Activated CD4-positive, alpha-beta T cell treated with anti-CD3 and anti-CD28 coated beads, Interleukin-2, amount 50 U/mL, for 48 hours (primary cell): ENCODE data around the gene TMEM127.

Experiments used
- DNase-seq, 2 experiments: peaks; one replicate each; pipeline ENCODE4 v3.0.0-alpha.2; 2020

Gene TMEM127

DNA sequence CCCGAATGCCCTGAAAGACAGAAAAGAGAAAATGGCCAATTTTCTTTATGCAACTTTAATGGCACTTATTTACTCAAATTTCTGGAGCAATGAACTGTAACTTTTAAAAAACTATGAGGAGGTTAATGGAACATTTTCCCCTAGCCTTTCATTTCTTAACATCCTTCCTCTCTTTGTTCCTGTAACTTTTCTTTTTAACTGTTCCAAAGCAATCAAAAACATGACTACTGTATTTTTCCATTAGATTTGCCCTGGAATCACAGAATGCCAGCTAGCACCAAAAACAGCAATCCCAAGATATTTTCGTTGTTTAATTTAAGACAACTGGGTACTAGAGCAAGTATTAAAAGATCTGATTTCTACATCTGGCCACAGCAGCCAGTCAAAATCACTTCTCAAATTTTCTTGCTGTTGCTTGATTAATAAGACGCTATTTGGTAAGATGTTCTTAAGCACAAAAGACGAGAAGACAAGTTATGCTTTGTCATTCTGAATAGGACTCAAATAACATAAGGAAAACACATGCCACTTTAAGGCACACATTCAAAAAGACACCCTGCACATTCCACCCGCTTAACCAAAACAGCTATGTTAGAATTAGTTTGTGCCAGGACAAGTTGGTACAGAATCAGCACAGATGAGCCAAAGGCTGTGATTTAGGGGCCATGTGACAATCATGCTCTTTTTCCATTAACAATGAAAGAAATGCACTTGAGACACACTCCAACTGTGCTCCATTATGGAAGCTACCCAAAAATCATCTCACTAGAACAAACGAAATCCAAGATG, 60.8 kb downstream of the TMEM127 start:
- no peak for DNase-seq

DNA sequence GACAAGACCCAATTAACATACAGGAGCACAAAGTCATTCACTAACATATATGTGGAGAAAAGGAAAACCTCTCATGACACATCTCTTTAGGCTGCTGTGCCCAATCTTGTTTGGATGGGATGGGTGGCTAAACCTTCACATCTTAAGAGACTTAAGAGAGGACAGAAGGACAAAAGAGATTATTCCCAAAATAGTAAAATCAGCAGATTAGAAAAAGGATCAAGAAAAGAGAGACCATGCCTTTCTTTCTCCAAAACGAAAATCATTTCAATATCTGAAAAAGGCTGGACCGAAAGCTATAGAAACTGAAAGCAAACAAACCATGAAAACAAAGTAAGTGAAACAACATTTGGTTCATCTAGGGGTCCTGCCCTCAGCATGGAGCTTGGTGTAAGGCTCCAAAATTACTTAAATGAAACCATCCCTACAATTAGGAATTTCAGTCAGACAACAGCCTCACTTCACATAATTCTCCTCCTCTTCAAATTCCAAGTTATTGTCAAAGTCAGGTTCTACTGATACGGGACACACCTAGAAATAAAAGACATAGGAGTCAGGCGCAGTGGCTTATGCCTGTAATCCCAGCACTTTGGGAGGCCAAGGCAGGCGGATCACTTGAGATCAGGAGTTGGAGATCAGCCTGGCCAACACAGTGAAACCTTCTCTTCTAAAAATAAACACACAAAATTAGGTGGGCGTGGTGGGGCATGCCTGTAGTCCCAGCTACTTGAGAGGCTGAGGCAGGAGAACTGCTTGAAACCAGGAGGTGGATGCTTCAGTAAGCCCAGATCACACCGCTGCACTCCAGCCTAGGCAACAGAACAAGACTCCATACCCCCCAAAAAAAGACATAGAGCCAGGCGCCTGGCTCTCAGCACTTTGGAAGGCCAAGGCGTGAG, 62.4 kb downstream of the TMEM127 start:
- no peak for DNase-seq

DNA sequence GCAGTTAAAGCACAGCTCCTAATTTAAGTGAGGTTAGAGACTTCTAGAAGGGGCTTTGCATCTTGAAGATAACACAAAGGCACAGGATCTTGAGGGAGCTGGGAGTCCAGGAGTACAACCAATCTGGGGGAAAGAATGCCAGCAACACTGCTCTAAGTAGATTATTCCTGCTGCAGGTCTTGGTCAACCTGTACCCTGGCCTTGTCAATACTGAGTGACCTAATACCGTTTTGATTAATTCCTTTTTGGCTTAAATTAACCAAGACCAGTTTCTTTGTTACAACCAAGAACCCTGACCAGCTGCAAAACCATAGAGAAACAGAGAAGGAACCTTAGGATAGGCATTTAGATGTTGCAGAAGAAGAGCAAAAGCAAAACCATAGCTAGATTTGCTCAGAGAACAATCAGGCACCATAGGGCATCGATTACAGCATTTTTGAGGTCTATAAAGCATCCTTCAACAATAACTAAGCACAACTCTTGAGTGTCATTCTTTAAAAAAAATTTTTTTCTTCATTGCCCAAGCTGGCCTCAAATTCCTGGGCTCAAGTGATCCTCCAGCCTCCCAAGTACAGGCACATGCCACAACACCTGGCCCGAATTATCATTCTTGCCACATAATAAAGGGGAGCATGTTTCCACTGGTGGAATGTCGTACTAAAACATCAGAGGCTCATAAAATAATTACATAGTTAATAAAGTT, 63.5 kb downstream of the TMEM127 start:
- DNase-seq = no peak

DNA sequence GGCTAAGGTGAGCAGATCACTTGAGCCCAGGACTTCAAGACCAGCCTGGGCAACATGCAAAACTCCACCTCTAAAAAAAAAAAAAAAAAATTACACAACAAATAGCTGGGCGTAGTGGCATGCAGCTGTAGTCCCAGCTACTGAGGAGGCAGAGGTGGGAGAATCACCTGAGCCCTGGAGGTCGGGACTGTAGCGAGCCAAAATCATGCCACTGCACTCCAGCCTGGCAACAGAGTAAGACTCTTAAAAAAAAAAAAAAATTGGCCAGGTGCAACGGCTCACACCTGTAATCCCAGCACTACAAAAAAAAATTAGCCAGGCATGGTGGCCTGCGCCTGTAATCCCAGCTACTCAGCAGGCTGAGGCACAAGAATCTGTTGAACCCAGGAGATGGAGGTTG, 64.5 kb downstream of the TMEM127 start:
- no peak for DNase-seq

DNA sequence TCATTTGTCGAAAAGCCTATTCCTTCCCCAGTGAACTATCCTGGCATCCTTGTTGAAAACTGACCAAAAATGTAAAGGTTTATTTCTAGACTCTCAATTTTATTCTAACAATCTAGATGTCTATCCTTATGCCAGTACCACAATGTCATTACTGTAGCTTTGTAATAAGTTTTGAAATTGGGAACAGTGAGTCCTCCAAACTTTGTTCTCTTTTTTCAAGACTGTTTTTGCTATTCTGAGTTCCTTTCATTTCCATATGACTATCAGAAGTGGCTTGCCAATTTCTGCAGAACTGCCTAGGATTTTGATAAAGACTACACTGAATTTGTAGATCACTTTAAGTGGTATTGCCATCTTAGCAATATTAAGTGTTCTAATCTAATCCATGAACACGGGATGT, 66.9 kb downstream of the TMEM127 start:
- DNase-seq = no peak
